Measurements from ENCODE around the gene ERICH4. TPM values are rescaled to one million over a fixed set of nuclear protein-coding genes. Genes with fewer than 3 reads are reported as not detected.

The ERICH4 gene
- total and polyA plus RNA-seq, 2 of the 8 experiments (the other 6 are each of a cell fraction or from before 2014, with no cell fraction given) = not detected

DNA sequence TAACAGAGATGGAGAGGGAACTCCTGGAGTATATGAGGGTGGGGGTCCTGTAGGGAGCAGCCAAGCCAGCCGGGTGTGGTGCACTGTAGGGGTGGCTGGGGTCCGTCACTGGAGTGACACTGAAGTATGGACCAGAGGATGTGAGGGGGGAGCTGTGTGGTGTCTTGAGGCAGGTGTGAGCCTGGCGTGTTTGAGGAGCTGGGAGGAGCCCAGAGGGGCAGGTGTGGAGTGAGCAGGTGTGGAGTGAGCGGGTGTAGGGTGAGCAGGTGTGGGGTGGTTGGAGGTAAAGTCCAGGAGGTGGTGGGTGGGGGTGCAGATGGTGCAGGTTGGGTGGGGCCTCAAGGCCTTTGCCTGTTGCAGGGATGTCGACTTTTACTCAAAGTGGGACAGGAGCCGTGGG is 21.6 kb upstream of the ERICH4 start:
- no peak for FAIRE-seq

More for the DNA sequence above, 21.6 kb upstream of the ERICH4 start:
- no peak overlapping the region for H3K23ac ChIP-seq (ENCODE audit: insufficient read length)
- no peak overlapping the region for H3K27ac ChIP-seq (ENCODE audit: low read depth, low read length)
- no peaks in the 10 kb centered on the region for H3K79me2 ChIP-seq (ENCODE audit: control insufficient read depth in 1 of 2, insufficient read depth in 2 of 2, low read length in 2 of 2)
- peaks cover 0 to 12% (median 2%) of the 10 kb centered on the region in 4 experiments; a peak in 6 of 8 replicates for H3K36me3 ChIP-seq (ENCODE audit: control insufficient read depth in 2 of 4, insufficient read depth in 4 of 4, low read length in 3 of 4)
- no peak overlapping the region for H2BK15ac ChIP-seq (ENCODE audit: low read length)
- H3K4me1 ChIP-seq (replicated peaks in 1 of 4; ENCODE audit: control insufficient read depth in 3 of 4, insufficient read depth in 4 of 4, low read length in 3 of 4) = peaks cover 0 to under 1% (median 0%) of the 10 kb centered on the region in 4 experiments; a peak in 1 of 7 replicates
- no peak overlapping the region for H2BK5ac ChIP-seq (ENCODE audit: low read depth, low read length)
- H2BK120ac ChIP-seq (replicated peaks; ENCODE audit: low read depth, low read length) = no peak overlapping the region
- H3K79me1 ChIP-seq (ENCODE audit: low read depth, low read length) = no peaks in the 10 kb centered on the region
- H3K4ac ChIP-seq (replicated peaks; ENCODE audit: insufficient read length, low read depth, low read length) = no peak overlapping the region
- no peak overlapping the region for H4K8ac ChIP-seq (ENCODE audit: extremely low read depth, insufficient read depth, low read length)
- H3K14ac ChIP-seq (ENCODE audit: insufficient read length) = no peak overlapping the region
- H3K56ac ChIP-seq (replicated peaks; ENCODE audit: insufficient read length, low read depth, low read length) = no peak overlapping the region
- H4K5ac ChIP-seq (ENCODE audit: insufficient read length, low read depth, low read length) = no peak overlapping the region
- no peak overlapping the region for H2AK5ac ChIP-seq (ENCODE audit: low read depth, low read length)
- no peaks in the 10 kb centered on the region for H4K20me1 ChIP-seq (replicated peaks in 1 of 2; ENCODE audit: control insufficient read depth in 1 of 2, insufficient read depth in 2 of 2, low read length in 2 of 2)
- no peak overlapping the region for H2AFZ ChIP-seq (ENCODE audit: low read length)
- H3K18ac ChIP-seq (ENCODE audit: extremely low read depth, low read length) = no peak overlapping the region
- ChIA-PET POLR2A (ENCODE audit: partially characterized antibody) (interaction anchor here (0.7 to 1.4 kb wide), 2 partner anchors 12 to 14 kb away, joined by 3 read pairs; no protein-coding TSS in a partner anchor), CTCF (ENCODE audit: partially characterized antibody) (interaction anchor here (0.8 to 1.1 kb wide), 3 partner anchors 13 to 142 kb away, joined by 3 to 10 read pairs (median 4); no protein-coding TSS in a partner anchor)
- H2BK12ac ChIP-seq (ENCODE audit: low read depth, low read length) = no peak overlapping the region
- no peaks in the 10 kb centered on the region for H3K27me3 ChIP-seq (replicated peaks in 1 of 4; ENCODE audit: control insufficient read depth in 3 of 4, extremely low read depth in 1 of 4, insufficient read depth in 3 of 4, low read length in 3 of 4)
- TF ChIP-seq GTF2F1 (IDR thresholded peaks at IDR 0.05; ENCODE audit: borderline replicate concordance, low read depth, low read length) (no peak), CEBPB (IDR thresholded peaks at IDR 0.05; ENCODE audit: low read depth, low read length) (no peak), CREB1 (IDR thresholded peaks at IDR 0.05) (no peak), BRCA1 (IDR thresholded peaks at IDR 0.05; ENCODE audit: low read depth, low read length) (no peak), POLR2AphosphoS5 (IDR thresholded peaks at IDR 0.05; ENCODE audit: low read depth, low read length) (no peak), HDAC2 (IDR thresholded peaks at IDR 0.05; ENCODE audit: borderline replicate concordance in 1 of 2, low read depth in 2 of 2, low read length in 2 of 2) (no peak), EZH2 (IDR thresholded peaks at IDR 0.05; ENCODE audit: low read depth, low read length, severe bottlenecking) (no peak), BCL11A (IDR thresholded peaks at IDR 0.05; ENCODE audit: low read depth in 2 of 2, low read length in 2 of 2) (no peak), TCF12 (IDR thresholded peaks at IDR 0.05; ENCODE audit: low read depth, low read length) (no peak), SIN3A (conservative IDR thresholded peaks at IDR 0.05 in 1 of 2, IDR thresholded peaks at IDR 0.05 in 1 of 2; ENCODE audit: low read depth in 1 of 2, low read length in 2 of 2) (no peak), POLR2A (IDR thresholded peaks at IDR 0.05; ENCODE audit: control extremely low read depth in 1 of 2, low read depth in 2 of 2, low read length in 2 of 2) (no peak), NANOG (IDR thresholded peaks at IDR 0.05; ENCODE audit: insufficient read depth, low read depth, low read length, poor library complexity, severe bottlenecking) (no peak)
- no peak overlapping the region for H3K9ac ChIP-seq (replicated peaks in 1 of 4; ENCODE audit: extremely low read depth in 1 of 4, low read depth in 3 of 4, low read length in 3 of 4)
- no peaks in the 10 kb centered on the region for H3K9me3 ChIP-seq (ENCODE audit: insufficient read depth in 2 of 2, low read depth in 1 of 2, low read length in 1 of 2)
- H3K4me2 ChIP-seq (ENCODE audit: insufficient read depth in 1 of 2, low read depth in 2 of 2, low read length in 2 of 2) = no peak overlapping the region
- no peak overlapping the region for H2BK20ac ChIP-seq (ENCODE audit: low read length)
- H4K91ac ChIP-seq (replicated peaks; ENCODE audit: insufficient read length, low read length) = no peak overlapping the region
- no peak overlapping the region for H3K4me3 ChIP-seq (ENCODE audit: extremely low read depth in 1 of 4, insufficient read depth in 2 of 4, low read depth in 3 of 4, low read length in 4 of 4)
- 96% methylated on average over 6 of the region's 6 CpGs; no CpG with 5 or more reads in 1 of the 2 experiments for WGBS, 2 experiments (ENCODE audit: extremely low coverage in 1 of 2, insufficient coverage in 1 of 2, insufficient read length in 1 of 2, insufficient replicate concordance in 2 of 2, low coverage in 1 of 2, low lambda C conversion rate in 2 of 2, missing lambda C conversion rate in 1 of 2)
- DNase-seq (ENCODE audit: low read depth in 1 of 2, low spot score in 2 of 2) = no peak
- H3K23me2 ChIP-seq (ENCODE audit: low read depth, low read length) = no peaks in the 10 kb centered on the region
